Frontal cortex (tissue), 1 donor: ENCODE results near the gene TENM4. TPM values are rescaled to one million over a fixed set of nuclear protein-coding genes. Genes with fewer than 3 reads are reported as not detected.

Experiments
- small RNA-seq: library from RNA; depleted of rRNA; stranded (forward); fragments of <200 nt; gene quantifications from one replicate; pipeline ENCODE3, GENCODE V24; 2014
- total RNA-seq: library from RNA; depleted of rRNA; stranded (reverse); fragments of >200 nt; gene quantifications from one replicate; pipeline ENCODE4 v1.2.3, GENCODE V29; 2014

The TENM4 gene
- total RNA-seq, 1 donor from 2014 or later: 55.0 TPM

Small RNAs within 50 kb of the gene (small RNA-seq; reads per million reads assigned to genes)
- gene MIR5579 (0.15 reads per million), gene MIR708 (138 reads per million, percentile 98 among the genes with 10 or more reads in this experiment)
